Activated T-cell treated with anti-CD3 and anti-CD28 coated beads, Interleukin-2, amount 50 U/mL, for 4 hours (primary cell): ENCODE results near the gene KCNK5. TPM values are rescaled to one million over a fixed set of nuclear protein-coding genes. Genes with fewer than 3 reads are reported as not detected.

Experiments used
- ATAC-seq, 2 donors: fragments of 200-7000 bp; cut with Tn5 transposase; one replicate each; pipeline ENCODE4 v1.10.0; 2021
- DNase-seq: peaks from one replicate; pipeline ENCODE4 v3.0.0-alpha.2; 2020
- H3K27me3 Mint-ChIP-seq: one replicate; pipeline ENCODE4 v1.8.0; 2021; ENCODE audit warnings: low read depth, mixed read lengths
- H3K36me3 Mint-ChIP-seq: one replicate; pipeline ENCODE4 v1.8.0; 2022; ENCODE audit warnings: mixed read lengths; ENCODE audit not compliant: insufficient read depth
- H3K4me1 Mint-ChIP-seq: one replicate; pipeline ENCODE4 v1.8.0; 2021; ENCODE audit warnings: low read depth, mixed read lengths
- H3K4me3 Mint-ChIP-seq: one replicate; pipeline ENCODE4 v1.8.0; 2021; ENCODE audit warnings: mild to moderate bottlenecking, moderate library complexity, mixed read lengths
- H3K9me3 Mint-ChIP-seq: one replicate; pipeline ENCODE4 v1.8.0; 2021; ENCODE audit warnings: mixed read lengths
- total RNA-seq, 3 donors: library from RNA; stranded (reverse); gene quantifications; one replicate each; pipeline ENCODE4 v1.2.1, GENCODE V29; 2021

KCNK5 gene
- total RNA-seq, 3 donors from 2014 or later = 21.3 to 22.9 (median 22.2) TPM

- DNase-seq = no peak
- no peaks in the 10 kb centered on the region for H3K36me3 Mint-ChIP-seq
- no peaks in the 10 kb centered on the region for H3K9me3 Mint-ChIP-seq
- H3K4me3 Mint-ChIP-seq = no peak overlapping the region
- peaks cover 9% of the 10 kb centered on the region for H3K27me3 Mint-ChIP-seq
- ATAC-seq = no peak
- H3K4me1 Mint-ChIP-seq = no peaks in the 10 kb centered on the region
Observed at GRCh38 chr6:39256294-39256940, 27.1 kb upstream of the KCNK5 start.

GRCh38 chr6:39254999-39255535 lies 25.8 kb upstream of the KCNK5 start:
- no peak for DNase-seq
- Mint-ChIP-seq H3K4me3 (no peak overlapping the region), H3K27me3 (peaks cover 6% of the 10 kb centered on the region), H3K9me3 (no peaks in the 10 kb centered on the region), H3K4me1 (no peaks in the 10 kb centered on the region), H3K36me3 (no peaks in the 10 kb centered on the region)
- ATAC-seq = peak in 1 of 2 donors; percentile 25

GRCh38 chr6:39251406-39251805 lies 22.1 kb upstream of the KCNK5 start:
- Mint-ChIP-seq H3K4me1 (no peaks in the 10 kb centered on the region), H3K4me3 (no peak overlapping the region), H3K9me3 (no peaks in the 10 kb centered on the region), H3K36me3 (no peaks in the 10 kb centered on the region), H3K27me3 (no peaks in the 10 kb centered on the region)
- DNase-seq = no peak
- ATAC-seq = no peak

GRCh38 chr6:39250507-39250906 lies 21.2 kb upstream of the KCNK5 start:
- no peak for ATAC-seq
- H3K27me3 Mint-ChIP-seq = no peaks in the 10 kb centered on the region
- DNase-seq = no peak
- H3K4me3 Mint-ChIP-seq = no peak overlapping the region
- no peaks in the 10 kb centered on the region for H3K9me3 Mint-ChIP-seq
- H3K4me1 Mint-ChIP-seq = no peaks in the 10 kb centered on the region
- H3K36me3 Mint-ChIP-seq = no peaks in the 10 kb centered on the region

- no peak overlapping the region for H3K4me3 Mint-ChIP-seq
- ATAC-seq = no peak
- DNase-seq = no peak
- no peaks in the 10 kb centered on the region for H3K27me3 Mint-ChIP-seq
- H3K36me3 Mint-ChIP-seq = no peaks in the 10 kb centered on the region
- no peaks in the 10 kb centered on the region for H3K4me1 Mint-ChIP-seq
- H3K9me3 Mint-ChIP-seq = no peaks in the 10 kb centered on the region
Observed at GRCh38 chr6:39249278-39249677, 20.0 kb upstream of the KCNK5 start.

GRCh38 chr6:39247667-39248194 lies 18.5 kb upstream of the KCNK5 start:
- no peak overlapping the region for H3K4me3 Mint-ChIP-seq
- no peaks in the 10 kb centered on the region for H3K36me3 Mint-ChIP-seq
- H3K9me3 Mint-ChIP-seq = no peaks in the 10 kb centered on the region
- ATAC-seq = no peak
- no peaks in the 10 kb centered on the region for H3K4me1 Mint-ChIP-seq
- no peaks in the 10 kb centered on the region for H3K27me3 Mint-ChIP-seq
- no peak for DNase-seq

GRCh38 chr6:39243809-39244208 lies 14.5 kb upstream of the KCNK5 start:
- H3K4me1 Mint-ChIP-seq = no peaks in the 10 kb centered on the region
- no peaks in the 10 kb centered on the region for H3K27me3 Mint-ChIP-seq
- no peak overlapping the region for H3K4me3 Mint-ChIP-seq
- no peaks in the 10 kb centered on the region for H3K36me3 Mint-ChIP-seq
- ATAC-seq (no peak), DNase-seq (no peak)
- H3K9me3 Mint-ChIP-seq = no peaks in the 10 kb centered on the region

GRCh38 chr6:39240155-39240757 lies 11.0 kb upstream of the KCNK5 start:
- ATAC-seq = no peak
- Mint-ChIP-seq H3K36me3 (no peaks in the 10 kb centered on the region), H3K4me1 (no peaks in the 10 kb centered on the region), H3K27me3 (no peaks in the 10 kb centered on the region), H3K9me3 (no peaks in the 10 kb centered on the region), H3K4me3 (no peak overlapping the region)
- no peak for DNase-seq

- ATAC-seq (no peak), DNase-seq (no peak)
- Mint-ChIP-seq H3K27me3 (no peaks in the 10 kb centered on the region), H3K9me3 (no peaks in the 10 kb centered on the region), H3K4me3 (no peak overlapping the region), H3K4me1 (no peaks in the 10 kb centered on the region), H3K36me3 (no peaks in the 10 kb centered on the region)
Observed at GRCh38 chr6:39239527-39240154, 10.4 kb upstream of the KCNK5 start.

GRCh38 chr6:39236742-39237141 lies 7.5 kb upstream of the KCNK5 start:
- Mint-ChIP-seq H3K4me1 (no peaks in the 10 kb centered on the region), H3K27me3 (no peaks in the 10 kb centered on the region), H3K4me3 (no peak overlapping the region), H3K36me3 (no peaks in the 10 kb centered on the region), H3K9me3 (no peaks in the 10 kb centered on the region)
- no peak for DNase-seq
- ATAC-seq = no peak

- H3K27me3 Mint-ChIP-seq = no peaks in the 10 kb centered on the region
- no peak overlapping the region for H3K4me3 Mint-ChIP-seq
- DNase-seq (no peak), ATAC-seq (no peak)
- no peaks in the 10 kb centered on the region for H3K9me3 Mint-ChIP-seq
- peaks cover 8% of the 10 kb centered on the region for H3K4me1 Mint-ChIP-seq
- no peaks in the 10 kb centered on the region for H3K36me3 Mint-ChIP-seq
Observed at GRCh38 chr6:39233333-39233732, 4.1 kb upstream of the KCNK5 start.

- Mint-ChIP-seq H3K27me3 (no peaks in the 10 kb centered on the region), H3K9me3 (no peaks in the 10 kb centered on the region), H3K36me3 (peaks cover 2% of the 10 kb centered on the region), H3K4me3 (no peak overlapping the region), H3K4me1 (peaks cover 23% of the 10 kb centered on the region)
- ATAC-seq (no peak), DNase-seq (no peak)
Observed at GRCh38 chr6:39231521-39232243, 2.4 kb upstream of the KCNK5 start.

- ATAC-seq (no peak), DNase-seq (no peak)
- H3K27me3 Mint-ChIP-seq = no peaks in the 10 kb centered on the region
- H3K4me1 Mint-ChIP-seq = peaks cover 33% of the 10 kb centered on the region
- H3K9me3 Mint-ChIP-seq = no peaks in the 10 kb centered on the region
- no peak overlapping the region for H3K4me3 Mint-ChIP-seq
- peaks cover 2% of the 10 kb centered on the region for H3K36me3 Mint-ChIP-seq
Observed at GRCh38 chr6:39230654-39231035, 1.4 kb upstream of the KCNK5 start.
